ENCODE measurements around the gene PRCP. TPM values are rescaled to one million over a fixed set of nuclear protein-coding genes. Genes with fewer than 3 reads are reported as not detected.

Gene PRCP
- total and polyA plus RNA-seq, 2 donors (not counting 3 experiments of a cell fraction or from before 2014, with no cell fraction given) = 170 to 277 TPM

DNA sequence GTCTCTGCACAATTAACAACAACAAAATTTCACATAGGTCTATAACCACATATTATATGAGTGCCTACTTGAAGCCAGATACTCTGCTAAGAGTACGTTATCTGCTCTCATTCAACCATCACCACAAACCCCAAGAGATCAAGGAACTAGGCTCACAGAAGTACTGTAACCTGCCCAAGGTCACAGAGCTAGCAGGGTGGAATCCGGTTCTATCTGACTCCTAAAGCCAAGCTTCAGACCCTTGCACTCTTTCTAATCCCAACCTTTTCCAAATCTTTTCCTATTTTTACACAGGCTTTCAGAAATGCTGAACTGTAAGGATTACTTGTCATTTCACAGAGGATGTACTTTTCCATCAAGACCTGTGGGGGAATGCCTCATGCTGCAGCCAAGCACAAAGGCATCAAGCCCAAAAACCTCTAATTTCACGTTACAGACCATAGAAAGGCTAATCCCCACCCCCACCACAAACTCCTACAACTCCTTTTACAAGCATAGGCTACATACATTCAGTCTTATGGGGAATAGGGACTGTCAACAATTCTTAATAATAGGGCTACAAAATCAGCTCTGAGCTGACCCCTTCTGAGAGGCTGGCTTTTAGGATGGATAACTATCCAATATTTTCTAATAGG, 927 bp downstream of the PRCP start:
- Histone ChIP-seq H3K27me3 (ENCODE audit: control insufficient read depth in 2 of 2, insufficient read depth in 2 of 2, low read length in 2 of 2) (no peaks in the 10 kb centered on the region), H3K79me2 (ENCODE audit: control insufficient read depth, insufficient read depth, low read length) (peaks cover 45% of the 10 kb centered on the region), H4K20me1 (replicated peaks; ENCODE audit: control insufficient read depth, extremely low read depth, insufficient read depth, low read length) (no peaks in the 10 kb centered on the region), H3K9me3 (replicated peaks; ENCODE audit: control insufficient read depth, insufficient read depth, low read length) (no peaks in the 10 kb centered on the region), H2AFZ (ENCODE audit: low read depth, low read length) (peak overlapping the region; percentile 14), H3K36me3 (ENCODE audit: control insufficient read depth in 2 of 2, extremely low read depth in 1 of 2, insufficient read depth in 2 of 2, low read length in 2 of 2) (peaks cover 0 to 3% of the 10 kb centered on the region in 2 experiments), H3K4me1 (ENCODE audit: control insufficient read depth, extremely low read depth, insufficient read depth, low read length) (peaks cover 32% of the 10 kb centered on the region), H3K9ac (replicated peaks; ENCODE audit: extremely low read depth, insufficient read depth, low read length) (peak overlapping the region; percentile 76), H3K4me2 (ENCODE audit: insufficient read depth, low read length) (peak overlapping the region; percentile 80), H3K9me1 (replicated peaks; ENCODE audit: control insufficient read depth, extremely low read depth, insufficient read depth, low read length) (no peaks in the 10 kb centered on the region), H3K27ac (ENCODE audit: insufficient read depth, low read depth, low read length) (no peak overlapping the region), H3K4me3 (replicated peaks in 1 of 3; ENCODE audit: insufficient read depth in 1 of 3, low read depth in 1 of 3, low read length in 3 of 3) (peak overlapping the region; percentile 34 to 75 (median 50))
- ChIA-PET CTCF (interaction anchor here (1.0 to 9.1 kb wide), 6 partner anchors 10 to 260 kb away, joined by 3 to 191 read pairs (median 13); no protein-coding TSS in a partner anchor), POLR2A (interaction anchor here (1.2 kb wide), 1 partner anchor 258 kb away, joined by 7 read pairs; the partner anchor contains the start of gene PCF11)
- intact Hi-C loops (cut with micrococcal nuclease) (no loop called here), dilution Hi-C loops (cut with MboI; ENCODE audit: extremely low pct_ligation_motif_present, low sequenced_read_pairs) (no loop called here)
- TF ChIP-seq, protein P1, sequence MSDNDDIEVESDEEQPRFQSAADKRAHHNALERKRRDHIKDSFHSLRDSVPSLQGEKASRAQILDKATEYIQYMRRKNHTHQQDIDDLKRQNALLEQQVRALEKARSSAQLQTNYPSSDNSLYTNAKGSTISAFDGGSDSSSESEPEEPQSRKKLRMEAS (IDR thresholded peaks at IDR 0.05; ENCODE audit: insufficient read depth, insufficient read length) = no peak
- TF ChIP-seq, protein P2, sequence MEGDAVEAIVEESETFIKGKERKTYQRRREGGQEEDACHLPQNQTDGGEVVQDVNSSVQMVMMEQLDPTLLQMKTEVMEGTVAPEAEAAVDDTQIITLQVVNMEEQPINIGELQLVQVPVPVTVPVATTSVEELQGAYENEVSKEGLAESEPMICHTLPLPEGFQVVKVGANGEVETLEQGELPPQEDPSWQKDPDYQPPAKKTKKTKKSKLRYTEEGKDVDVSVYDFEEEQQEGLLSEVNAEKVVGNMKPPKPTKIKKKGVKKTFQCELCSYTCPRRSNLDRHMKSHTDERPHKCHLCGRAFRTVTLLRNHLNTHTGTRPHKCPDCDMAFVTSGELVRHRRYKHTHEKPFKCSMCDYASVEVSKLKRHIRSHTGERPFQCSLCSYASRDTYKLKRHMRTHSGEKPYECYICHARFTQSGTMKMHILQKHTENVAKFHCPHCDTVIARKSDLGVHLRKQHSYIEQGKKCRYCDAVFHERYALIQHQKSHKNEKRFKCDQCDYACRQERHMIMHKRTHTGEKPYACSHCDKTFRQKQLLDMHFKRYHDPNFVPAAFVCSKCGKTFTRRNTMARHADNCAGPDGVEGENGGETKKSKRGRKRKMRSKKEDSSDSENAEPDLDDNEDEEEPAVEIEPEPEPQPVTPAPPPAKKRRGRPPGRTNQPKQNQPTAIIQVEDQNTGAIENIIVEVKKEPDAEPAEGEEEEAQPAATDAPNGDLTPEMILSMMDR (IDR thresholded peaks at IDR 0.05; ENCODE audit: extremely low read depth in 1 of 2, insufficient read depth in 1 of 2, low read depth in 1 of 2, low read length in 2 of 2) = no peak
- TF ChIP-seq POLR2A (IDR thresholded peaks at IDR 0.05; ENCODE audit: low read depth, low read length) = no peak
- no peak for TF ChIP-seq MYC (IDR thresholded peaks at IDR 0.05; ENCODE audit: low read depth, low read length)
- TF ChIP-seq GATA2 (IDR thresholded peaks at IDR 0.05; ENCODE audit: insufficient read depth, insufficient read length, low read depth, low read length) = no peak
- no peak for TF ChIP-seq POLR2AphosphoS5 (IDR thresholded peaks at IDR 0.05; ENCODE audit: insufficient read depth, low read depth, low read length)
- no peak for TF ChIP-seq JUN (IDR thresholded peaks at IDR 0.05; ENCODE audit: borderline replicate concordance, insufficient read depth, insufficient read length, low read depth)
- no peak for TF ChIP-seq FOS (IDR thresholded peaks at IDR 0.05; ENCODE audit: borderline replicate concordance, insufficient read depth, low read length)
- TF ChIP-seq EZH2 (IDR thresholded peaks at IDR 0.05; ENCODE audit: borderline replicate concordance, low read depth, low read length, severe bottlenecking) = no peak
- no peak for FAIRE-seq
- BruUV-seq (replicated peaks) = no TSS peak
- DNase-seq (ENCODE audit: low read depth, low spot score) = peak; percentile 29

All from endothelial cell of umbilical vein (primary cell).